EL (cell line): ENCODE results near the gene LBP.
"Not testable (repeated sequence)": the region's sequence is repeated elsewhere in the genome, so short reads cannot be mapped to it uniquely, and the experiment has no call there.

Source experiments
- DNase-seq: peaks from one replicate; pipeline ENCODE4 v3.0.0-alpha.2; 2016

LBP gene

GRCh38 chr20:38402089-38402488, 55.8 kb downstream of the LBP start:
- no peak for DNase-seq

GRCh38 chr20:38402816-38403215, 56.5 kb downstream of the LBP start:
- no peak for DNase-seq

DNA sequence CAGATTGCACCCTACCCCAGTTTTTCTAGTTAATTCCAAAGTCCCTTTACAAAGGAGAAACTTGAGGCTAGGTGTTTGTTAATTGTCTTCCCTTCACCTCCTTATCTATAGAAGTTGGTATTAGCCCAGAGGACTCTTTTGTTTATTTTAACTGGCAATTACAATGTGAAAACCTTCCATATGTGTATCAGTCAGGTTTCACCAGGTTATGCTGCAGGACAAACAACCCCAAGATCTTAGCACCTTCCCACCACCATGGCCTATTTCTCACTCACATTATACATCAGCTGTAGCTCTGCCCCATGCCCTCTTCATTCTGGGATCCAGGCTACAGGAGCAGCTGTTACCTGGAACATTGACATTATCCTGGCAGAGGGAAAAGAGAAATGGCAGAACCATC, 57.7 kb downstream of the LBP start:
- no peak for DNase-seq

DNA sequence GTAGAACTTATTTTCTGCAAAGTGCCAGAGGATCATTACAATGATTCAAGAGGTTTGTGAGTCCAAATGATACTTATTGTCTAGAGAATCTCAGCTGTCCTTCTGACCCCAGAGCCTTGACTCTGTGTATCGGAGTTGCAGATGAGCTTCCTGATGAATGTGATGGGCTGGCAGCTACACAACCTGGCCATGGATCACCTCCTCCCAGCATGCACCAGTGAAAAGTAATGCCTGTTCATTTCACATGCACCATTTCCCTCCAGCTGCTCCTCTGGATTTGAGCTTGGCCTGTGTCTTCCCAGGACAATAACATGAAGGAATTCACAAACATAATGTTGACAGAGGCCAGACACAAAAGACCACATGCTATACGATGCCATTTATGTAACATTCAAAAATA, 58.9 kb downstream of the LBP start:
- no peak for DNase-seq

- no peak for DNase-seq
Observed at GRCh38 chr20:38406476-38406875, 60.2 kb downstream of the LBP start.

- DNase-seq: no peak
Observed at GRCh38 chr20:38407321-38407720, 61.0 kb downstream of the LBP start.

DNA sequence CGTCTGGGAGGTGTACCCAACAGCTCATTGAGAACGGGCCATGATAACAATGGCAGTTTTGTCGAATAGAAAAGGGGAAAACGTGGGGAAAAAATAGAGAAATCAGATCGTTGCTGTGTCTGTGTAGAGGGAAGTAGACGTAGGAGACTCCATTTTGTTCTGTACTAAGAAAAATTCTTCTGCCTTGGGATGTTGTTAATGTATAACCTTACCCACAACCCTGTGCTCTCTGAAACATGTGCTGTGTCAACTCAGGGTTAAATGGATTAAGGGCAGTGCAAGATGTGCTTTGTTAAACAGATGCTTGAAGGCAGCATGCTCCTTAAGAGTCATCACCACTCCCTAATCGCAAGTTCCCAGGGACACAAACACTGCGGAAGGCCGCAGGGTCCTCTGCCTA, 61.5 kb downstream of the LBP start:
- not testable (repeated sequence) for DNase-seq

DNA sequence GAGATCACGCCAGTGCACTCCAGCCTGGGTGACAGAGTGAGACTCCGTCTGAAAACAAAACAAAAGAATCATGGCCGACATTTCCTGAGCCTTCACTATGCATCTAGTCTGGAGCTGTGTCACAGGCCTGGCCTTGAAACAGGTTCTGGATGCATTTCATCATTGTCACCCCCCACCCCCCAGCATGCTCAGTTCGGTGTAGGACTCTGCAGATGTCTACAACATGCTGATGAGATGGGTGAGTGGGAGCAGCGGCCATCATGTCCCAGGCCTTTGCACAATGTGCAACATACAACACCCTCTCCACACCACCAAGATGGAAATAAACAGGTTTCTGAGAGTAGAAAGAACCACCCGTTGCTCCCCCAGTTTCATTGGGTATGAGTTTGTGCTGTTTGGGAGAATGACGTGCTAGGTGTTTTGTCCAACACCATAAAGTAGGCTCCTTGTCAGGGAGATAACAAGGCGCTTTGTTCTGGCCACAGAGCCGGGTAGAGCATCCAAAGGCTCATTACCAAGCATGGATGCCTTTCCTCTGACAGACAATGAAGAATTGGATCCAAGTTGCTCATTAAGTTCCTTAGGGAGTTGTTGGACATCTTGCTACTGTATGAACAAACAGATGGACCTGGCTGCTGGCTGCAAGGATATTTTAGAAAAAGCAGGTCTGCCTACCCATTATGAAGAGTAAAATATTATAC, 66.7 kb downstream of the LBP start:
- no peak for DNase-seq

- no peak for DNase-seq
Observed at GRCh38 chr20:38414769-38415450, 68.6 kb downstream of the LBP start.

DNA sequence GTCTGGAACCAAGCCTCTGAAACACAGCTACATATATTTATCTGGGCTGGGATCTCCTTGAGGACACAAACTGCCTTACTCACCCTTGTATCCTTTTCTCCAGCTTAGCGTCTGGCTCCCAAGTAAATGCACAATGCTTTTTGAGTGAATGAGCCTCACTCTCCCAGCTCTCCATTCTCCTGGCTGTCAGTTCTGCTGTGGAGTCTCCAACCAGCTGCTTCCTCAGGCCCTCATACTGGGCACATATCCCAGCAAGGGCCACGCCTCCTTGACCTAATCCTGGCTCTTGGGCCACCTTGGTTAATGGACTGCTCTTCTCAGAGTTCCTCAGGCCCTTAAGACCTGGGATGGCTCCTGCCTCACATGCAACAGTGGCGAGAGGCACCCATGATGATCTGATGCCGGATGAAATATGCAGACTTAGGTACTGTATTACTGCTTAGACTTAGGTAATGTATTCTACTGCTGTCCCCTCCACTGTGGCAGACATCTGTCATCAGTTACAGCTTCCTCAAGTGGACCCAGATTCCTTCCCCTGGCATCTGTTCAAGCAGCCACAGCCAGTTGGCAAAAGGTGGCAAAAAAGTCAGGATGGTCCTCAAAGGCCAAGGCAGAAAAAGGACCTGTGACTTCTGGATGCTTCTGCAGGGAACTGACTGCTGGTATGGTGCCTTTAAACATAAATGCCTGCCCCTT, 72.4 kb downstream of the LBP start:
- peak; percentile 41 for DNase-seq

GRCh38 chr20:38420388-38421085, 74.3 kb downstream of the LBP start:
- no peak for DNase-seq

DNA sequence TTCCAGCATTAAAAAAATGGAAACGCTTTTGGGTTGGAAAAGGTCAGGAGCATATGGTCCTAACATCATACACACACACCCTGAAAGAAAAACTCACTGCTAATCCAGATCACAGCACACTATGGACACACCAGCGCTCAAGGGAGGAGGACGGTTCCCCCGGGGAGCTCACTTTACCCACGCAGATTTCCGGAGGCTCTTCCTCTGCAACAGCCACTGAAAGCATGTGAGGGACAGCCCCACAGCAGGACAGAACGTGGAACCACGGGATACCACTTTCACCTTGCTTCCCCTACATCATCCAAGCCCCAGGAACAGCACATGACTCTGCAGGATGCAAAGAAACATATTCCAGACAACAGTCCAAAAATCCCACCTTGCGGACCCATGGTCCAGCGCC, 75.6 kb downstream of the LBP start:
- no peak for DNase-seq

- no peak for DNase-seq
Observed at GRCh38 chr20:38423541-38423940, 77.3 kb downstream of the LBP start.

- DNase-seq: no peak
Observed at GRCh38 chr20:38424401-38424800, 78.1 kb downstream of the LBP start.

GRCh38 chr20:38426006-38426897, 80.0 kb downstream of the LBP start:
- DNase-seq: peak; percentile 96
